ENCODE data around the gene ELK3.

ELK3 gene

GRCh38 chr12:96241431-96241830 is 47.3 kb downstream of the ELK3 start:
- H3K36me3 Mint-ChIP-seq (ENCODE audit: low read depth): peaks cover 25% of the 10 kb centered on the region
- peak overlapping the region; percentile 38 for H3K4me3 Mint-ChIP-seq
- H3K27ac Mint-ChIP-seq: peak overlapping the region; percentile 70
- H3K27me3 Mint-ChIP-seq (ENCODE audit: low read depth): no peaks in the 10 kb centered on the region
- peaks cover 54% of the 10 kb centered on the region for H3K4me1 Mint-ChIP-seq (ENCODE audit: low read depth)
- H3K9me3 Mint-ChIP-seq: no peaks in the 10 kb centered on the region

- Mint-ChIP-seq H3K4me3 (peak overlapping the region; percentile 38), H3K36me3 (ENCODE audit: low read depth) (peaks cover 26% of the 10 kb centered on the region), H3K9me3 (no peaks in the 10 kb centered on the region), H3K4me1 (ENCODE audit: low read depth) (peaks cover 54% of the 10 kb centered on the region), H3K27me3 (ENCODE audit: low read depth) (no peaks in the 10 kb centered on the region), H3K27ac (peak overlapping the region; percentile 70)
Observed at GRCh38 chr12:96241846-96242256, 47.7 kb downstream of the ELK3 start.

- peaks cover 30% of the 10 kb centered on the region for H3K36me3 Mint-ChIP-seq (ENCODE audit: low read depth)
Observed at GRCh38 chr12:96242597-96242996, 48.4 kb downstream of the ELK3 start.

GRCh38 chr12:96244826-96245225 is 50.7 kb downstream of the ELK3 start:
- Mint-ChIP-seq H3K4me3 (no peak overlapping the region), H3K4me1 (ENCODE audit: low read depth) (peaks cover 49% of the 10 kb centered on the region), H3K27ac (no peak overlapping the region), H3K9me3 (no peaks in the 10 kb centered on the region), H3K27me3 (ENCODE audit: low read depth) (no peaks in the 10 kb centered on the region), H3K36me3 (ENCODE audit: low read depth) (peaks cover 39% of the 10 kb centered on the region)

More at GRCh38 chr12:96242597-96242996, 48.4 kb downstream of the ELK3 start:
- Mint-ChIP-seq H3K27me3 (ENCODE audit: low read depth) (no peaks in the 10 kb centered on the region), H3K4me3 (no peak overlapping the region), H3K9me3 (no peaks in the 10 kb centered on the region), H3K4me1 (ENCODE audit: low read depth) (peaks cover 51% of the 10 kb centered on the region), H3K27ac (peak overlapping the region; percentile 70)

GRCh38 chr12:96246926-96247505 is 52.8 kb downstream of the ELK3 start:
- Mint-ChIP-seq H3K27me3 (ENCODE audit: low read depth) (no peaks in the 10 kb centered on the region), H3K9me3 (no peaks in the 10 kb centered on the region), H3K4me3 (no peak overlapping the region), H3K36me3 (ENCODE audit: low read depth) (peaks cover 50% of the 10 kb centered on the region), H3K4me1 (ENCODE audit: low read depth) (peaks cover 44% of the 10 kb centered on the region), H3K27ac (no peak overlapping the region)

GRCh38 chr12:96247563-96247962 is 53.4 kb downstream of the ELK3 start:
- Mint-ChIP-seq H3K36me3 (ENCODE audit: low read depth) (peaks cover 55% of the 10 kb centered on the region), H3K4me1 (ENCODE audit: low read depth) (peaks cover 40% of the 10 kb centered on the region), H3K27ac (no peak overlapping the region), H3K27me3 (ENCODE audit: low read depth) (no peaks in the 10 kb centered on the region), H3K9me3 (no peaks in the 10 kb centered on the region), H3K4me3 (no peak overlapping the region)

GRCh38 chr12:96248136-96248931 is 54.2 kb downstream of the ELK3 start:
- Mint-ChIP-seq H3K4me1 (ENCODE audit: low read depth) (peaks cover 34% of the 10 kb centered on the region), H3K27me3 (ENCODE audit: low read depth) (no peaks in the 10 kb centered on the region), H3K9me3 (no peaks in the 10 kb centered on the region), H3K27ac (no peak overlapping the region), H3K36me3 (ENCODE audit: low read depth) (peaks cover 53% of the 10 kb centered on the region), H3K4me3 (no peak overlapping the region)

GRCh38 chr12:96249196-96250118 is 55.3 kb downstream of the ELK3 start:
- Mint-ChIP-seq H3K36me3 (ENCODE audit: low read depth) (peaks cover 55% of the 10 kb centered on the region), H3K4me3 (no peak overlapping the region), H3K9me3 (no peaks in the 10 kb centered on the region), H3K27me3 (ENCODE audit: low read depth) (no peaks in the 10 kb centered on the region), H3K4me1 (ENCODE audit: low read depth) (peaks cover 34% of the 10 kb centered on the region), H3K27ac (peak overlapping the region; percentile 60)

- H3K27ac Mint-ChIP-seq: peak overlapping the region; percentile 53
- H3K4me3 Mint-ChIP-seq: no peak overlapping the region
Observed at GRCh38 chr12:96250119-96250685, 56.0 kb downstream of the ELK3 start.

GRCh38 chr12:96255077-96255476 is 60.9 kb downstream of the ELK3 start:
- Mint-ChIP-seq H3K4me1 (ENCODE audit: low read depth) (peaks cover 19% of the 10 kb centered on the region), H3K4me3 (no peak overlapping the region), H3K36me3 (ENCODE audit: low read depth) (peaks cover 33% of the 10 kb centered on the region), H3K9me3 (no peaks in the 10 kb centered on the region), H3K27me3 (ENCODE audit: low read depth) (no peaks in the 10 kb centered on the region), H3K27ac (no peak overlapping the region)

More at GRCh38 chr12:96250119-96250685, 56.0 kb downstream of the ELK3 start:
- Mint-ChIP-seq H3K27me3 (ENCODE audit: low read depth) (no peaks in the 10 kb centered on the region), H3K9me3 (no peaks in the 10 kb centered on the region), H3K36me3 (ENCODE audit: low read depth) (peaks cover 53% of the 10 kb centered on the region), H3K4me1 (ENCODE audit: low read depth) (peaks cover 38% of the 10 kb centered on the region)

- H3K36me3 Mint-ChIP-seq (ENCODE audit: low read depth): peaks cover 29% of the 10 kb centered on the region
- H3K4me1 Mint-ChIP-seq (ENCODE audit: low read depth): peaks cover 6% of the 10 kb centered on the region
- no peak overlapping the region for H3K27ac Mint-ChIP-seq
- no peak overlapping the region for H3K4me3 Mint-ChIP-seq
- no peaks in the 10 kb centered on the region for H3K9me3 Mint-ChIP-seq
- H3K27me3 Mint-ChIP-seq (ENCODE audit: low read depth): no peaks in the 10 kb centered on the region
Observed at GRCh38 chr12:96256672-96257361, 62.6 kb downstream of the ELK3 start.

- H3K27me3 Mint-ChIP-seq (ENCODE audit: low read depth): no peaks in the 10 kb centered on the region
- peaks cover 23% of the 10 kb centered on the region for H3K36me3 Mint-ChIP-seq (ENCODE audit: low read depth)
- no peak overlapping the region for H3K4me3 Mint-ChIP-seq
- H3K9me3 Mint-ChIP-seq: no peaks in the 10 kb centered on the region
- H3K27ac Mint-ChIP-seq: peak overlapping the region; percentile 45
- H3K4me1 Mint-ChIP-seq (ENCODE audit: low read depth): peaks cover 6% of the 10 kb centered on the region
Observed at GRCh38 chr12:96257550-96258103, 63.5 kb downstream of the ELK3 start.

- Mint-ChIP-seq H3K4me3 (no peak overlapping the region), H3K4me1 (ENCODE audit: low read depth) (peaks cover 7% of the 10 kb centered on the region), H3K36me3 (ENCODE audit: low read depth) (peaks cover 25% of the 10 kb centered on the region), H3K27ac (no peak overlapping the region), H3K9me3 (no peaks in the 10 kb centered on the region), H3K27me3 (ENCODE audit: low read depth) (no peaks in the 10 kb centered on the region)
Observed at GRCh38 chr12:96258104-96258961, 64.2 kb downstream of the ELK3 start.

Measured in T-helper 1 cell treated with Interleukin-12 subunit alpha and Interleukin-12 subunit beta and Interleukin-4 antibody, amounts not matched to agents 30 μg/mL and 1 μg/mL, for 36 hours (primary cell).